ENCODE measurements around the gene SDC1. TPM values are rescaled to one million over a fixed set of nuclear protein-coding genes. Genes with fewer than 3 reads are reported as not detected.

SDC1 gene
- total RNA-seq, 3 donors from 2014 or later = 65.3 to 170 (median 162) TPM

DNA sequence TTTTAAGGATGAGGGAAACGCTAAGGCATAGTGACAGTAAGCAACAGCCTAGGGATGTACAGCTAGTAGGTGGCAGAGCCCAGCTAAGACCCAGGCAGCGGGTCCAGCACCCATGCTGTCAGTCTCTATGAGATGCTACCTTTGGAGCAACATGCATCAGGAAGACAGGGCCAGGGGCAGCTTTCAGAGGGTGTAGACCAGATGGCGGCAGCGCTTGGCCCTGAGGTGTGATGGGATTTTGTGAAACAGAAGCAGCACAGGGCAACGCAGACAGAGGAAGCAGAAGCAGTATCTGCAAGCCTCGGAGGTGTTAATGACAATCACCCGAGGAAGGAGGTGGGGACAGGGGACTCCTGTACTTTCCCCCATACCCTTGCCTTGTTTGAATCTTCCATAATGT lies 43.2 kb downstream of the SDC1 start:
- no peaks in the 10 kb centered on the region for H3K36me3 ChIP-seq (ENCODE audit: low read depth)
- no peak overlapping the region for H3K4me3 ChIP-seq
- no peaks in the 10 kb centered on the region for H3K9me3 ChIP-seq
- intact Hi-C loops (cut with DNase I, micrococcal nuclease) = no loop called here
- no peak for ATAC-seq
- TF ChIP-seq, protein P1, sequence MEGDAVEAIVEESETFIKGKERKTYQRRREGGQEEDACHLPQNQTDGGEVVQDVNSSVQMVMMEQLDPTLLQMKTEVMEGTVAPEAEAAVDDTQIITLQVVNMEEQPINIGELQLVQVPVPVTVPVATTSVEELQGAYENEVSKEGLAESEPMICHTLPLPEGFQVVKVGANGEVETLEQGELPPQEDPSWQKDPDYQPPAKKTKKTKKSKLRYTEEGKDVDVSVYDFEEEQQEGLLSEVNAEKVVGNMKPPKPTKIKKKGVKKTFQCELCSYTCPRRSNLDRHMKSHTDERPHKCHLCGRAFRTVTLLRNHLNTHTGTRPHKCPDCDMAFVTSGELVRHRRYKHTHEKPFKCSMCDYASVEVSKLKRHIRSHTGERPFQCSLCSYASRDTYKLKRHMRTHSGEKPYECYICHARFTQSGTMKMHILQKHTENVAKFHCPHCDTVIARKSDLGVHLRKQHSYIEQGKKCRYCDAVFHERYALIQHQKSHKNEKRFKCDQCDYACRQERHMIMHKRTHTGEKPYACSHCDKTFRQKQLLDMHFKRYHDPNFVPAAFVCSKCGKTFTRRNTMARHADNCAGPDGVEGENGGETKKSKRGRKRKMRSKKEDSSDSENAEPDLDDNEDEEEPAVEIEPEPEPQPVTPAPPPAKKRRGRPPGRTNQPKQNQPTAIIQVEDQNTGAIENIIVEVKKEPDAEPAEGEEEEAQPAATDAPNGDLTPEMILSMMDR (IDR thresholded peaks at IDR 0.05) = no peak
- DNase-seq = peak in 1 of 3 donors; percentile 29
- H3K4me1 ChIP-seq (ENCODE audit: low read depth) = peaks cover 41% of the 10 kb centered on the region

DNA sequence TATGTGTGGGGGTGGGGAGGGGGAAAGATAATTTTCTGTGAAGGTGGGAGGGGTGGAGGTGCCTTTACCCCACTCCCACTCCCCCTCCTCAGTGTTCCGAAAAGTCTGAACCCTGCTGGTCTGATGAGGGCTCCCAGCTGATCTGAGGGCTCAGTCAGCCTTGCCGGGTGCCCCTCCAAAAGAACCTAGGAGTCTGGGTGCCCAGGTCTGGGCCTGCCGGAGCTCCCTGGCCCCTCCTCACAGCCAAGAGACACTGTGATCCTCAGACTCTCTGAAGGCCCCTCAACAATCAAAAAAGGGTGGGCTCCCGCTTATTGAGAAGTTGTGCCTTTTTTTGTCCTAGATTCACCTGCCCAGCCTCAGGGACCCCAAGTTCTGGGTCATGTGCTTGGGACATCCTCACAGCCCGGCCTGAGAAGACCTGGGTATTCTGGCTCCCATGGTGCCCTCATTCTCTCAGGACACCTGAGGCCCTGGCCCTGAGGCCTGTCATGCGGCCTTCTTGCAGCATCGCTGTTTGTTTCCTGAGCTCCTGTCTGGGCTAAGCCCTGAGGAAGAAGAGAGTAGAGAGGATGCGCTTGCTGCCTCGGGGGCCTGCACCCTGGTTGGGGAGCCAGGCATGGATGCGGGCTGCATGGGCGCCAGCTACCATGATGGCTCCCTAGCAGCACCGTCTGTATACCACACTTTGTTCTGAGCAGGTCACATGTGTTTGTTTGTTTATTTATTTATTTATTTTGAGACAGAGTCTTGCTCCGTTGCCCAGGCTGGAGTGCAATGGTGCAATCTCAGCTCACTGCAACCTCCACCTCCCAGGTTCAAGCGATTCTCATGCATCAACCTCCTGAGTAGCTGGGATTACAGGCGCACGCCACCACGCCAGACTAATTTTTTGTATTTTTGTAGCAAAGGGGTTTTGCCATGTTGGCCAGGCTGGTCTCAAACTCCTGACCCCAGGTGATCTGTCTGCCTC lies 44.0 kb downstream of the SDC1 start:
- DNase-seq = peak in 1 of 3 donors; percentile 38
- Histone ChIP-seq H3K4me3 (no peak overlapping the region), H3K9me3 (no peaks in the 10 kb centered on the region), H3K36me3 (ENCODE audit: low read depth) (no peaks in the 10 kb centered on the region), H3K4me1 (ENCODE audit: low read depth) (peaks cover 36% of the 10 kb centered on the region)
- ATAC-seq = no peak
- intact Hi-C loops (cut with DNase I, micrococcal nuclease) = no loop called here
- TF ChIP-seq, protein P1 (IDR thresholded peaks at IDR 0.05) = no peak

DNA sequence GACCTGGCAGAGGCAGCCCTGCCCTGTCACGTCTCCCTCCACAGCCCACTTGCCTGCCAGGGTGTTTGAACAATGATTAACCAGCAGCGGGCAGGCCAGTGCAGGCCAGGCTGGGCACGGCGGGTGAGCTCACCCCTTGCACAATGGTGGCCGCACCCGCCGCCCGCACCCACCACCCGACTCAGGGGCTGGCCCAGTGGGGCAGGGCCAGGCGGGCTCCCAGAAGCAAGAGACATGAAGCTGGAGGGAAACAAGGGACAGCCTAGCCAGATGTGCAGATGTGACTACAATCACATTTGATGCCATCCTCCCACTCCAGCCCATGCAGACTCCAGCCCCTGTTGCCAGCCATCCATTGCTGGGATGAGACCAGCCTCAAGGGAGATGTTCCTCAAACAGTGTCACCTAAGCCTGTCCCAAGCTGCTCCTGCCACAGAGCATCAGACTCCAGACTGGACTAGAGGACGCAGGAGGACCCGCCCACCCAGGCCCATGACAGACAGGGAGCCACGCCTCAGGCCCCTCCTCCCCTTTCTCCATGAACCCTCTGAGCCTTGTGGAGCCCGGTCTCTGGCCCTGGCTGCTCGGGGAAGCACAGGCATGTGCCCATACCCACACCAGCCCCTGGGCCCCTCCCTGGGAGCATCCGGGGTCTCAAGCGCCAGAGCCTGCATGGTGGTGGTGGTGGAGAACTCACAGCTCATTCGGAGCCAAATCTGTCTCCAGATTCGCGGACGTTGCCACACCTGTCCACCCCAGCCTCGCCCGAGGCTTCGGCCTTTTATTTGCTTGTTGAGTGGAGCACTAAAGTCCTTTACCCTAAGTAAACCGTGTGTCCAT lies 45.0 kb downstream of the SDC1 start:
- Histone ChIP-seq H3K9me3 (no peaks in the 10 kb centered on the region), H3K36me3 (ENCODE audit: low read depth) (no peaks in the 10 kb centered on the region), H3K4me1 (ENCODE audit: low read depth) (peaks cover 31% of the 10 kb centered on the region), H3K4me3 (no peak overlapping the region)
- intact Hi-C loops (cut with DNase I, micrococcal nuclease) = no loop called here
- DNase-seq = peak; percentile 89 to 93 (median 92)
- TF ChIP-seq, protein P1 (IDR thresholded peaks at IDR 0.05) = no peak
- peak; percentile 93 for ATAC-seq

DNA sequence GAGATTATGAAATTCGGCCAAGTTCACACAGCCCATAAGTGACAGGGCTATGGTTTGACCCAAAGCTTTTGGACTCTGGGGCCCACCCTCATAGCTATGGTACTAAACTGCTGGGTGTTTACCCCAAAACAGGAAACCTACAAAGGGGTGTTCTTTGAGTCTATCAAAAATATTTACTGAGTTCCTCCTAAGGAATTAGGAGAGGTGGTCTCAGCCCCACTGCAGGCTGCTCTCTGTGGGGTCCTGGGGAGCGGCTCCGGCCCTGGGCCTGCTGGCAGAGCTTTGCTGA lies 45.5 kb downstream of the SDC1 start:
- DNase-seq = no peak
- Histone ChIP-seq H3K4me1 (ENCODE audit: low read depth) (peaks cover 31% of the 10 kb centered on the region), H3K36me3 (ENCODE audit: low read depth) (no peaks in the 10 kb centered on the region), H3K4me3 (no peak overlapping the region), H3K9me3 (no peaks in the 10 kb centered on the region)
- TF ChIP-seq, protein P1 (IDR thresholded peaks at IDR 0.05) = no peak
- no peak for ATAC-seq
- intact Hi-C loops (cut with DNase I, micrococcal nuclease) = no loop called here

DNA sequence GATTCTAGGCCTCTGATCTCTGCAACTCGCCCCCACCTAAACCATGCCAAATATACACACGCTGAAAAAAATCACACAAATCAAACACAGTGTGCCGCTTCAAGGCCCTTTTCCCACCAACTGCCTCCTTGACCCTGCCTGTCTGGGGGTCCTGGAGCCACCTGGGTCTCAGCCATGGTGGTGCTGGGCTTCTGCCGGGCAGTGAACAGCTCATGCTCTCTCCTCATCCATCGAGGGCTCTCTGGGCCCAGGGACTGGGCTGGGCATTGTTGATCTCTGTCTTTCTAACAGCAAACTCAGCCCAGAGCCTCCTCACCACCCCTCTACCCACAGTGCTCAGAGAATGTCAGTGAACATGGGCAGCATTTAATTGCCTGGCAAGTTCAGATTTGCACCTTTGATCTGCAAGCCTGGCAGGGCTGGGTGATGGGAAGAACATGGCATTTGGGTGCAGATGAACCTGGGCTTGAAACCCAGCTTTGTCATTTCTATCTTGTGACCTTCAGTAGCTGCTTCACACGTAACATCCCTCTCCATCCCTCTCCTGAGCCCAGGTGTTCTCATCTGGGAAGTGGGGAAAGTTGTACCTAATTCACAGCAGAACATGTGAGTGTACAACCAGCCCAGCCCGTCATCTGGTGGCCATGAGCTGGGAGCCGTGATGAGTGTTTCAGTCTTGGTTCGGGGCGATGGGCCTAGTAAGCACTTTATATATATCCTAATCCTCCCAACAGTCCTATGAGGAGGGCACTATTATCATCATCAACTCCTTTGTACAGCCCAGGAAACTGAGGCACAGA lies 46.1 kb downstream of the SDC1 start:
- DNase-seq = peak in 1 of 3 donors; percentile 47
- ATAC-seq = no peak
- no peak overlapping the region for H3K4me3 ChIP-seq
- H3K9me3 ChIP-seq = no peaks in the 10 kb centered on the region
- intact Hi-C loops (cut with DNase I, micrococcal nuclease) = no loop called here
- H3K36me3 ChIP-seq (ENCODE audit: low read depth) = no peaks in the 10 kb centered on the region
- TF ChIP-seq, protein P1 (IDR thresholded peaks at IDR 0.05) = no peak
- peaks cover 31% of the 10 kb centered on the region for H3K4me1 ChIP-seq (ENCODE audit: low read depth)

Data from mucosa of descending colon (tissue), 3 donors.